Smooth muscle cell of the brain vasculature (primary cell): ENCODE measurements around the gene PKIG.
"Not testable (repeated sequence)": the region's sequence is repeated elsewhere in the genome, so short reads cannot be mapped to it uniquely, and the experiment has no call there.

Experiments
- DNase-seq: peaks from one replicate; pipeline ENCODE4 v3.0.0-alpha.2; 2012; ENCODE audit warnings: low read depth, low spot score

PKIG gene

GRCh38 chr20:44642203-44643153, 60.1 kb downstream of the PKIG start:
- peak; percentile 77 for DNase-seq

DNA sequence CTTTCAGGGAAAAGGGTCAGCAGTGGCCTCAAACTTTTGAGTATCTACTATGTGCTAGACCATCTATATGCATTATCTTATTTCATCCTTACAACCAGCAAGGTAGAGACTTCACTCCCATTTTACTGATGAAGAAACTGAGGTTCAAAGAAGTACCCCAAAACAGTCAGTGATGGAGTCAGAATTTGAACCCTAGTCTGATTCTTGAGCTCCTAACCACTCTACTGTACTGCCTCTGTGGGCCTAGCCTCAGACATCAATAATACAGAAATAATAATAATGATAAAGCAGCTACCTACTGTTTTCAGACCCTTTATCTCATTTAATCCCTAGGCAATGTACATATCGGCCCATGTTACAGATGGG, 60.8 kb downstream of the PKIG start:
- no peak for DNase-seq

DNA sequence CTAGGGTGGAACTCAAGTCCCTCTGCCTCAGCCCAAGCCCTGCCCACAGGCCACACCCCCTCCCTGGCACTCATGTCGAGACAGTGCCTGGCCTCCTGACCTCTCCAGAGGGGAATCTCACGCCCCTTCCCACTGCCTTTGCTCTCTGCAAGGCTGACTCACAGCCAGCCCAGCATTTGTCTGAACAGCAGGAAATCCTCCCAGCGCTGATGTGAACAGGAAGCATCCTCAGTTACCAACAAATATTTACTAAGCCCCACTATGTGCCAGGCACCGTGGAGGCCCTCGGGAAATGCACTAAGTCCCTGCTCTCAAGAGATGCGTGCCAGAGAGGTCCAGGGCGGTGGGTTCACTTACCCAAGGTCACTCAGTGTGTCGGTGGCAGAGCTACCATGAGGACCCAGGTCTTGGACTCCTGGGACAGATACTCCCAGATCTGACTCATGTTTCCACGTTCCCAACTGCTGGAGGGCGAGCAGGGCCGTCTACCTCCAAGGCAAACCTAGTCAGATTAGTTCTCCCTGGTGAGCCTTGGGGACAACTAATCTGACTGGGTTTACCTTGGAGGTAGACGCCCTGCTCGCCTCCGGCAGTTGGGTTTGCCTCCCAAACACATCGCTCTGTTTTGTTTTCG, 61.3 kb downstream of the PKIG start:
- peak; percentile 93 for DNase-seq

GRCh38 chr20:44644230-44644617, 61.8 kb downstream of the PKIG start:
- DNase-seq, result no peak

GRCh38 chr20:44644667-44645131, 62.3 kb downstream of the PKIG start:
- no peak for DNase-seq

GRCh38 chr20:44646023-44646640, 63.8 kb downstream of the PKIG start:
- DNase-seq, result peak; percentile 64

DNA sequence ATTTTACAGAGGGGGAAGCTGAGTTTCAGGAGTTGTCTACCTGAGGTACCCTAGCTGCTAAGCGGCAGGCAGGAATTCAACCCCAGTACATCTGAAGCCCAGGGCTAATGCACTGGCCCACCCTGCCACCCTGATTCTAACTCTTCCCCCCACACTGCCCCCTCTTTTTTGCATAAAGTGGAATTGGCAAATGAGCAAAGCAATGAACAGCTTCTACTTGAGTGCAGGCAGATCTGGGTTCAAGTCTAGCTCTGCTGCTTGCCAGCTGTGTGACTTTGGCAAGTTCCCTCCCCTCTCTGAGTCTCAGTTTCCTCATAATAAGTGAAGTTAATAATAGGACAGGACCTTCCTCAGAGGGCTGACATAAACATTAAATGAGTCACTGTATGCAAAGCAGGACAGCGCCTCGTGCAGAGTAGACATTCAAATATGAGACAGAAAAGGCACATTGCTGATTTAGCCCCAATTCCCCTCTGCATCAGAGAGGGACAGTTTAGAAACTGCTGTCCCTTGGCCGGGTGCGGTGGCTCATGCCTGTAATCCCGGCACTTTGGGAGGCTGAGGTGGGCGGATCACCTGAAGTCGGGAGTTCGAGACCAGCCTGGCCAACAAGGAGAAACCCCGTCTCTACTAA, 64.4 kb downstream of the PKIG start:
- DNase-seq, result no peak

DNA sequence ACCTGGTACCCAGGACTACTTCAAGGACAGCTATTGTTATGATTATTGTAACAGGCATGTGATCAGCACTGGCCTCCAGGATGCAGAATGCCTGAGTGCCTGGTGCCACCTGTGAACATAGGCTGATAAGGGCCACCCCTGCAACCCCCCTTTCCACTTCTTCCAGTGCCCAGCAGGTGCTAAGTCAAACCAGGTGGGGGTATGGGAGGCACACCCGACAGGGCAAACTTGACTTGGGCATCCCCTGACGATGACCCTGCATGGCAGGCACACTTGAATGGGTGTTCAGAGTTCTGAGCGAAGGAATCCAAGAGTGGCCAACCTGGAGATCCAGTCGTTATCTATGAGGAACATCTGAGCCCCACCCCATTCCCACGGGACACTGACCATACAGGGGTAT, 65.7 kb downstream of the PKIG start:
- DNase-seq, result no peak

DNA sequence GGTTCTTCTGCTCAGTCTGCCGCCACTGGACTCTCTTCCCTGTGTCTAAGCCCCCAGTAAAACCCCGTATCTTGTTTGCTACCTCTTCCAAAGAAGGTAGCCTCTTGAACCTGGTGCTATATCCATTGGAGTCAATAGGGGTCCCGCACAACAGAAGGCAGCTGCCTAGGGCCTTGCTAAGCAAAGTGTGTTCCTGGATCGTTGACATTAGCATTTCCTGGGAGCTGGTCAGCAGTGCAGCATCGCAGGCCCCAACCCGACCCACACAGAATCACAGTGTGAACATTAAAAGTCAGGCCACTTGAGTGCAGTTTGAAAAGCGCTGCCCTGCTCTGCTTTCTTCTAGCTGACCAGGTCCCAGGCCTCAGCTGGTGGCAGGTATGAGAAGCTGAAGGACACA, 66.2 kb downstream of the PKIG start:
- no peak for DNase-seq

GRCh38 chr20:44649126-44649525, 66.7 kb downstream of the PKIG start:
- DNase-seq, result no peak

DNA sequence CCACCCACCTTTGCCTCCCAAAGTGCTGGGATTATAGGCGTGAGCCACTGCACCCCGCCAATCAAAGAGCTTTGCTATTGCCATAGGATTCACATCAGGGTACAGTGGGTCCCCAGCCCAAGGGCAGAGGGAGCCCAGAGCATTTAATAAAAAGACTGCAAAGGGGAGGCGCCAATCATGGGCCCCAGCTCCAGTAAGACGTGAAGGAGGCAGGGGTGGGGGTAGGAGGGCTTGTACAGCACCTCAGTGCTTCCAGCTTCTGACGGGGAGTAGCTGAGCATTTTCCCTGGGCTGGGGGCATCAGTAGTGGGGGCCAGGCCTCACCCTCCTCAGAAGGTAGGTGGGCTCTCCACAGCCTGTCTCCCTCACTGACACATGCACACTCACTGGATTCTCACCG, 67.6 kb downstream of the PKIG start:
- DNase-seq, result no peak

DNA sequence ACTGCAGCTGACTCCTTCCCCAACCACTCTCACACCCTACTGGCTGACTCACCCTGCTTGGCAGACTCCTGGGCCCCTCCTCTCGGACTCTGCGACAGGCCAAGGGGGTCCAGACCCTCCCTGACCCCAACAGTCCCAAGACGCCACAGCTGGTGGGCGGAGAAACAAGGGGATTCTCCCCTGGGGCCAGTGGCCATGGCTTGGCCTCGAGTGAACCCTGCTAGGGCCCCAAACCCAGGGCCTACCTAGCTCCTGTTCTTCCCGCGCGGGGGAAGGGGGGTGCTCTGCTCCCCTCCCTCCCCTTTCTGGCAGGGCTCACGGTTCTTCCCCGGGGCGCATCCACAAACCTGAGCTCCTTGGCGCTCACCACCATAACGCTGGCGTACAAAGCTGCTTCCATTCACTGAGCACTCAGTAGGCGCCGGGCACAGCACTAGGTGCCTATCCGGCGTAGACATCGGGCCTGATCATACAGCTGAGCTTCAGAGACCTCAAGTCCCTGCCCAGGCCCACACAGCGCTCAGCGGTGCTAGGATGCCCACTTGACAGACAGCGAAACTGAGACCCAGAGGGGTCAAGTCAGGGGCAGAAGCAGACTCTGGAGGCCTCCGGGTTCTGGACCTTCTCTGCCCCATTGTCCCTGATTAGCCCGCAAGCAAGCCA, 68.5 kb downstream of the PKIG start:
- DNase-seq, result no peak

- DNase-seq, result no peak
Measured at GRCh38 chr20:44651434-44651683, 69.0 kb downstream of the PKIG start.

GRCh38 chr20:44651684-44652423, 69.5 kb downstream of the PKIG start, which contains the start of gene ADA:
Gene ADA, minus strand, starts transcription at chr20:44651699. Its CDS starts 92 bp downstream, at chr20:44651607.
- DNase-seq, result no peak

DNA sequence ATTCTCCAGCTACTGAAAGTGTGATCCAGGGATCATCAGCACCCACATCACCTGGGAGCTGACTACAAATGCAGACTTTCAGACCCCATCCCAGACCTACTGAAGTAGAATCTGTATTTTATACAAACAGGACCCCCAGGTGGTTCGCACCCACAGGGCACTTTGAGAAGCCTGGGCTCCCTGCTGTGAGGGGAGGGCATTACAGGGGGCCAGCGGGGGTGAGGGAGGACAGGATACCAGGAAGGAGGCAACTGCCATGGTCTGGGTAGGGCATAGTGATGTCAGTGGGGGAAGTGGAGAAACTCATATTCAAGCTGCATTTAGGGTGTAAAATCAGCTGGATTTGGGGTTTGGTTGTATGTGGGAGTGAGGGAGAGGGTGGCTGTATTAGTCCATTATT, 71.2 kb downstream of the PKIG start:
- DNase-seq, result no peak

GRCh38 chr20:44654210-44654609, 71.8 kb downstream of the PKIG start:
- DNase-seq, result not testable (repeated sequence)

DNA sequence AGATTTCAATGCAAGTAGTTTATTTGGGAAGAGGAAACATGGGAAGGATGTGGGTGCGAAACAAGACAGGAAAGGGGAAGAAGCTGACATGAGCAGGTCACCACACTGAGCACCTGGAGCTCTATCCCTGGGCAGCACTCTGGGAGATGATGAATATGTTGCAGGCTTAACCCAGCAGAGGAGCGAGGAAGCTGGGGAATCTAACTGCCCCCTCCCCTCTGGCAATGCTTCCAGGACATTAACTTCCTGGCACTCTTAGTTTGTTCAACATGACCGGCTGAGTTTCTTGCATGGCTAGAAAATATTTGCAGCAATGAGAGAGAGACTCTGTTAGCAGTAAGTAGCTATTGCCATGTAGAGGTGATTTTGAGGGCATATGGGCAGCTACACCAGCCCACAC, 74.1 kb downstream of the PKIG start:
- DNase-seq, result no peak

DNA sequence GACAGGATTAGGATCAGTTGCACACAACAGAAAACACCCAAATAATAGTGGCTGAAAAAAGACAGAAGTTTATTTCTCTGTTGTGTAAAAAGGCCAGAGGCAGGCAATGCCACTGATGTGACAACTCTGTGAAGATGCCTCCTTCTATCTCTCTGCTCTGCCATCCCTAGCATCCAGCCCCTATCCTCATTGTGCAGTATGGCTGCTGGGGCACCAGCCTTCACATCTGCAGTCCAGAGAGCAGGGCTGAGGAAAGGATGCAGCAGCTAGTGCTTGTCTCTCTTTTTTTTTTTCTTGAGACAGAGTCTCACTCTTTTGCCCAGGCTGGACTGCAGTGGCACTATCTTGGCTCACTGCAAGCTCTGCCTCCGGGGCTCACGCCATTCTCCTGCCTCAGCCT, 75.5 kb downstream of the PKIG start:
- no peak for DNase-seq

- DNase-seq, result no peak
Measured at GRCh38 chr20:44658810-44659209, 76.4 kb downstream of the PKIG start.

DNA sequence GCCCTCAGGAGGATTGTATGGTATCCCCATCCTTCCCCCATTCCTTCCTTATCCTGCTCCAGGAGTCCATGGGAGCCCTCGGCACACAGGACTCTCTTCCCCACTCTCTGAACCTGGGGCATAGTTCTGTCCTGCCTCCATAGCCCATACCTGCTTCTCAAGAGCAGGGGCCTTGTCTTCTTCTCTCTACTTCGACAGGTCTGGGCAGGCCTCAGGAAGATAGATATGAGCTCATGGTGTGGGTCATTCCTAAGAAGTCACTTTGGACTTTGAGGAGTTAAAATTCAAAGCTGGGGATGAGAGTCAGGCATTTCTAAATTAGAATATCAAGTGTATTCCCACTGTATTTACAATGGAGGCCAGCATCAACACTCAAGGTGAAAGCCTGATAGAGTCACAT, 77.6 kb downstream of the PKIG start:
- no peak for DNase-seq

DNA sequence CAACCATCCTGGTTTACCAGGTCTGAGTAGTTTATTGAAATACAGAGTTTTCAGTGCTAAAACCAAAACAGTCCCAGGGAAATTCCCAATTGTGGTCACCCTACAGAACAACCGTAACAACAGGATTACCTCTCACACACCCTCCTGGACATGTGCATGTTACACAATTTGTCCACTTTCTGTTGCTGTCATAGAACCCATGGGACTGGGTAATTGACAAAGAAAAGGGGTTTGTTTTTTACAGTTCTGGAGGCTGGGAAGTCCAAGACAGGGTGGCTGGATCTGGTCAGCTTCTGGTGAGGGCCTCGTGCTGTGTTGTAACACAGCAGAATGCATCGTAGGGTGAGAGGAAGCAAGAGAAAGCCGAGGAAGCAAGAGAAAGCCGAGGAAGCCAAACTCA, 78.2 kb downstream of the PKIG start:
- DNase-seq, result no peak
